GM18520 (cell line): ENCODE data around the gene NAALADL2.
"Not testable (repeated sequence)": the region's sequence is repeated elsewhere in the genome, so short reads cannot be mapped to it uniquely, and the experiment has no call there.

Experiments used
- ATAC-seq: cut with Tn5 transposase; IDR thresholded peaks from one replicate; pipeline ENCODE4 v1.9.1; 2021; ENCODE audit not compliant: unreplicated experiment

The NAALADL2 gene

GRCh38 chr3:175404621-175405020 is 545.5 kb downstream of the NAALADL2 start:
- no peak for ATAC-seq

DNA sequence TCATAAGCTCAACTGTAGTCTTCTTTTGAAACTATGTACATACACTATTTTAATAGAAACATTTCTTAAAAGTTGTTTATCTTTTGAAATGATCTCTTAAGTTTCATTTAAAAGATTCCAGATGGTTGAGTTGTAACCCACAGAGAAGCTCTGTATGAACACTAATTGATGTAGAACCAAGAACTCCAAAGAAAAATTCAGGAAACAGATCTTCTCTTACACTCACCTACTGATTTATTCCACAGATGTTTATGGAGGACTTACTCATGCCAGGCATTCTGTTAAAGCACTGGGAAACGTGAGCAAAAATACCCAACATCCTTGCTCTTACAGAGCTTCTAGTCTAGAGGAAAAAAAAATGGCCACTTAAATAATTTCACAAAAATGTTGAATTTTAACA is 551.1 kb downstream of the NAALADL2 start:
- no peak for ATAC-seq

DNA sequence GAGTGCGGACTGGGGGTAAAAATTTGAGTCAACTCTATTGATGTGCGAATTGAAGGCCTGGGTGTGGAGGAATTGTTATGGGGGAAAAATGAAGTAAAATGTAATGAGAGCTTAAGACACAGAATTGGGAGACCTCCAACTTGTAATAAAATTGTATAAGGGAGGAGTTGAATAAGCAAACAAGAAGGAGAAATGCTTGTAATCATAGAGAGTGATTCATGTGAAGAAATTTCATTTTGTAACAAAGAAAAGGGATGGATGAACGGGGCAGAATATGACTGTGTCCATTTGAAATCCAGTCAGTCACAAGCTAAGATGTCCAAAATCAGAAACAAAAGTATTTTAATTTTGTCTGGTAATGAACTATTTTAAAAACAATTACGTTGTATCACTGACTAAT is 552.3 kb downstream of the NAALADL2 start:
- no peak for ATAC-seq

GRCh38 chr3:175411946-175412345 is 552.8 kb downstream of the NAALADL2 start:
- no peak for ATAC-seq

DNA sequence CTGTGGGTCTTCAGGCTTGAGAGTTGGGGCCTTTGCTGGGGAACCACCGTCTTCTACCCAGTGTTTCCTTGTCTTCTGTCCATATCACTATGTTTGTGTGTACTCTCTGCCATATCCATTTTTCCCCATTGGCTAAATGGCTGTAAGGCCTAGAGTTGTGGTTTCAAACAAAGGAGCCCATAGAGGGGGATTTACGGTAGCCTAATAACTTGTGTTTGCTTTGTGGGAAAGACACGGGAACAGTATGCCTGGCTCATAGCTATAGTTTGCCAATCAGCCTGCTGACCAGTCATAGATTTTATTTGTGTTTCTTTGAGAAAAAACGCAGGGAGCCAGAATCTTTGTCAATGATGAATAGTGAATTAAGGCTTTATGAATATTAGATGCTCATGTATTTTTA is 554.8 kb downstream of the NAALADL2 start:
- no peak for ATAC-seq

GRCh38 chr3:175416600-175416999 is 557.5 kb downstream of the NAALADL2 start:
- no peak for ATAC-seq

DNA sequence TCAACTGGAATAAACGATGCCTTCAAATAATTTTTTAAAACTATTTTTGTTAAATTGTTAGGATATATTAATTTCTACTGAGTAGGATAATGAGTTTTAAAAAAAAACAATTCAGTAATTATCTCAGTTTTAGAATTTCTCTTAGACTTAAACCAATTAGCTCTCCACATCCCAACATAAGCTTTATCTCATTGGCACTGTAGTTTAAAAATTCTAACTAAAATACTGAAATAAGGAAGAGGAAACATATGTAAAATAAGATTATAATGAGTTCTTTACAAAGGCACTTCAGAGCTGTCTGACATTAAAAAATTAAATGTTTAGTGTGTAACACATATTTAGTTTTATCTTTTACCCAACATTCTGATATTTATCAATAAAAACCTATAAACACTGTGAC is 558.3 kb downstream of the NAALADL2 start:
- no peak for ATAC-seq

- no peak for ATAC-seq
These were observed 562.8 kb downstream of the NAALADL2 start for GRCh38 chr3:175421902-175422301.

- ATAC-seq = no peak
These were observed 563.6 kb downstream of the NAALADL2 start for GRCh38 chr3:175422744-175423143.

- not testable (repeated sequence) for ATAC-seq
These were observed 564.7 kb downstream of the NAALADL2 start for GRCh38 chr3:175423848-175424247.

GRCh38 chr3:175426805-175427204 is 567.7 kb downstream of the NAALADL2 start:
- no peak for ATAC-seq

- no peak for ATAC-seq
These were observed 569.3 kb downstream of the NAALADL2 start for GRCh38 chr3:175428466-175428865.

DNA sequence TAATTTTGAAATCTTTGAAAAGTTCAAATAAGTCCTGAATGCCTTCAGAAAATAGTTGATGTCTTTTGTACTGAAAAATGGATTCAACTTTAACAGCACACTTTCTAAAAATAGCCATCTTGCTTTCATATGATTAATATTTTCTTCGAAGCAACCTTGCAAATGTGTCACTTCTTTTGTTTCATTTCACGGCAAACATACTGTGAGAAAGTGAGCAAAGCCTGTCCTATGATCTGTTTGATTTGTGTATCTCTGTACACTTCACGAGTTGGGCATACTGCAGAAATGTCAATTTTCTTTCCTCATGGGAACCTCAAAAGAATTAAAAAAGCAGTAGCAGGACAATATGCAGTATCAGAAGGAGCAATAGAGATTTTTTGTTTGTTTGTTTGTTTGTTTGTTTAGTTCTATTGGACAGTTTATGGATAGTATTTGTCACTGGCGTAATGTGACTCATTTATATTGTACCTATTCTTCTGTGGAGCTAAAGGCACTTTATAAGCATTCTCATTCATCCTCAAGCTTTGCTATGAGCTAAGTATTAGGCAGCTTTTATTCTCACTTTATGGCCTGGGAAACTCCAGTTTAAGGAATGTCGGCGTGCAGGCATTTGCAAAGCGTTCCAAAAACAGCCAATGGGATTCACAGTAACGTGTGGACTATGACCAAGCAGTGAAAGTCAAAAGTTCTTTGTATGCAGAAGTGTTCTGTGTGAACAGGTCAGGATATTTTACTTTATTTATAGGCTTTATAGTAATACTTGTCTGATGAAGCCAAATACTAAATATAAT is 572.0 kb downstream of the NAALADL2 start:
- ATAC-seq = no peak

DNA sequence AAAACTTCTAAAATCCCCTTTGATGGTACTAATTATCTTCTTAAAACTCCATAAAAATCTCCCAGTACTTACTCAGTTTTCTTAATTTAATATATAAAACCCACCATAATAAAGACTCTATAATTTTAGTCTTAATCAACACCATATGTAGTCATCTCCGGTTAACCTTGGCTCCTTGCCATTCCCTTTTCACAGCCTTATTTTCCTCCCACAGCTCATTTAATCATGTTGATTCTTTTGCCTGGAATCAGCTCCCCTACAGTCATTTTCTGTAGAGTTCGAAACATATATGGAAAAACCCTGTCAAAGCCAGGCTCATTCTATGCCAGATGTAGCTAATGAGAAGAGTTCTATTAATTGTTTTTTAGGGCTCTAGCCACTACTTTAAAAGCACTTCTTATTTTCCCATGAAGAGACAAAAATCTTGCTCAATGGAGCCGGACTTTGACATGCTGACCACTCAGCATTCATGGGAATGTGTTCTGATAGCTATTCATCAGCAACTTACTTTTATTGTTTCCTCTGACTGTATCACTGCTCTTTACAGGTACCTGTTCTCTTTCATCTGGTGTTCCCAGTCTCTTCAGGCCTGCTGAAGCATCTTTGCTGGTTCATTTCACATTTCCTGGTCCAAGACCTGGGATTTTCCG is 573.4 kb downstream of the NAALADL2 start:
- no peak for ATAC-seq

GRCh38 chr3:175433026-175433674 is 574.0 kb downstream of the NAALADL2 start:
- ATAC-seq = no peak

- ATAC-seq = no peak
These were observed 575.4 kb downstream of the NAALADL2 start for GRCh38 chr3:175434561-175434960.

- no peak for ATAC-seq
These were observed 584.5 kb downstream of the NAALADL2 start for GRCh38 chr3:175443682-175444081.

GRCh38 chr3:175445741-175446140 is 586.6 kb downstream of the NAALADL2 start:
- no peak for ATAC-seq

GRCh38 chr3:175447521-175447920 is 588.4 kb downstream of the NAALADL2 start:
- ATAC-seq = no peak

GRCh38 chr3:175453361-175453760 is 594.2 kb downstream of the NAALADL2 start:
- ATAC-seq = no peak

DNA sequence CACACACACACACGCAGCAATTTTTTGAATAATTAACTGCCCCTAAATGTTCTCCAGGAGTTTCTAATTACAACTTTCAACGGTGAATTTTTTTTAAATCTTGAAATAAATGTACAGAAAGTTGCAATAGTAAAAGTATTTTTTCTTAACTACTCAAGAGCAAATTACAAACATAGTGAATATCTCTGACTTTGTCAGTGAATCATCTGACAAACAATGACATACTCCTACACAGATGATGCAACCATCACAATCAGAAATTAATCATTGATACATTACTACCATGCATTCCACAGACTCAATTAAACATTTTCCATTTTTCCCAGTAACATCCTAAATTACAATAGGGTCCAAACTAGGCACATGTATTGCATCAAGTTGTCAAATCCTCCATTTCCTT is 597.3 kb downstream of the NAALADL2 start:
- ATAC-seq = no peak

GRCh38 chr3:175457301-175457700 is 598.2 kb downstream of the NAALADL2 start:
- ATAC-seq = no peak
